Measurements from ENCODE around the gene ENOSF1. TPM values are rescaled to one million over a fixed set of nuclear protein-coding genes. Genes with fewer than 3 reads are reported as not detected.

Gene ENOSF1
- total RNA-seq, 1 donor from 2014 or later = 178 TPM

GRCh38 chr18:673317-673716 is 39.1 kb downstream of the ENOSF1 start:
- no peak overlapping the region for H3K4me3 ChIP-seq
- TF ChIP-seq CTCF (IDR thresholded peaks at IDR 0.05) = no peak
- DNase-seq (ENCODE audit: low spot score in 2 of 2) = no peak
- H3K4me1 ChIP-seq = no peaks in the 10 kb centered on the region
- intact Hi-C loops (cut with DNase I) = no loop called here
- no peaks in the 10 kb centered on the region for H3K27me3 ChIP-seq
- H3K27ac ChIP-seq = no peak overlapping the region
- H3K36me3 ChIP-seq = peaks cover 9 to 72% of the 10 kb centered on the region in 2 donors
- no peaks in the 10 kb centered on the region for H3K9me3 ChIP-seq

GRCh38 chr18:671405-671804 is 41.0 kb downstream of the ENOSF1 start:
- Histone ChIP-seq H3K27ac (no peak overlapping the region), H3K4me1 (no peaks in the 10 kb centered on the region), H3K9me3 (no peaks in the 10 kb centered on the region), H3K36me3 (peaks cover 4 to 57% of the 10 kb centered on the region in 2 donors), H3K27me3 (no peaks in the 10 kb centered on the region), H3K4me3 (no peak overlapping the region)
- intact Hi-C loops (cut with DNase I) = no loop called here
- no peak for DNase-seq (ENCODE audit: low spot score in 2 of 2)
- no peak for TF ChIP-seq CTCF (IDR thresholded peaks at IDR 0.05)

- no peaks in the 10 kb centered on the region for H3K27me3 ChIP-seq
- H3K27ac ChIP-seq = no peak overlapping the region
- no peaks in the 10 kb centered on the region for H3K4me1 ChIP-seq
- intact Hi-C loops (cut with DNase I) = no loop called here
- peaks cover 4 to 50% of the 10 kb centered on the region in 2 donors for H3K36me3 ChIP-seq
- no peak overlapping the region for H3K4me3 ChIP-seq
- no peak for DNase-seq (ENCODE audit: low spot score in 2 of 2)
- no peaks in the 10 kb centered on the region for H3K9me3 ChIP-seq
- no peak for TF ChIP-seq CTCF (IDR thresholded peaks at IDR 0.05)
These were observed 41.9 kb downstream of the ENOSF1 start for GRCh38 chr18:670522-670921.

GRCh38 chr18:669077-669476 is 43.4 kb downstream of the ENOSF1 start:
- no peak for TF ChIP-seq CTCF (IDR thresholded peaks at IDR 0.05)
- no peak for DNase-seq (ENCODE audit: low spot score in 2 of 2)
- Histone ChIP-seq H3K4me3 (no peak overlapping the region), H3K27me3 (no peaks in the 10 kb centered on the region), H3K4me1 (no peaks in the 10 kb centered on the region), H3K9me3 (no peaks in the 10 kb centered on the region), H3K27ac (no peak overlapping the region), H3K36me3 (peaks cover 4 to 40% of the 10 kb centered on the region in 2 donors)
- intact Hi-C loops (cut with DNase I) = no loop called here

- DNase-seq (ENCODE audit: low spot score in 2 of 2) = no peak
- TF ChIP-seq CTCF (IDR thresholded peaks at IDR 0.05) = no peak
- Histone ChIP-seq H3K4me3 (no peak overlapping the region), H3K36me3 (peaks cover 4 to 34% of the 10 kb centered on the region in 2 donors), H3K4me1 (no peaks in the 10 kb centered on the region), H3K27ac (no peak overlapping the region), H3K27me3 (no peaks in the 10 kb centered on the region), H3K9me3 (no peaks in the 10 kb centered on the region)
- intact Hi-C loops (cut with DNase I) = no loop called here
These were observed 44.2 kb downstream of the ENOSF1 start for GRCh38 chr18:668260-668659.

- Histone ChIP-seq H3K27me3 (no peaks in the 10 kb centered on the region), H3K27ac (no peak overlapping the region), H3K4me1 (no peaks in the 10 kb centered on the region), H3K9me3 (no peaks in the 10 kb centered on the region), H3K36me3 (peaks cover 2 to 18% of the 10 kb centered on the region in 2 donors), H3K4me3 (no peak overlapping the region)
- TF ChIP-seq CTCF (IDR thresholded peaks at IDR 0.05) = no peak
- DNase-seq (ENCODE audit: low spot score in 2 of 2) = no peak
- intact Hi-C loops (cut with DNase I) = no loop called here
These were observed 45.8 kb downstream of the ENOSF1 start for GRCh38 chr18:666628-667027.
